CD14-positive monocyte (primary cell): ENCODE data around the gene AADACL3. TPM values are rescaled to one million over a fixed set of nuclear protein-coding genes. Genes with fewer than 3 reads are reported as not detected.

Source experiments
- DNase-seq, 3 donors: peaks; one replicate each; pipeline ENCODE4 v3.0.0-alpha.2; 2011 to 2022
- H2AFZ ChIP-seq: 2 replicates; pipeline ENCODE4 v1.6.0; 2012; ENCODE audit warnings: mild to moderate bottlenecking, low read depth, low read length, inconsistent platforms; ENCODE audit not compliant: insufficient read depth, poor library complexity, severe bottlenecking
- H3K27ac ChIP-seq, 2 donors: 1 replicate in 1 of 2; 2 replicates in 1 of 2; pipeline ENCODE4 v1.5.1; 2012 to 2013; ENCODE audit warnings: low read length in 2 of 2, control low read depth in 1 of 2, inconsistent platforms in 1 of 2, low read depth in 1 of 2, mild to moderate bottlenecking in 1 of 2
- H3K27me3 ChIP-seq, 2 donors: one replicate each; pipeline versions ENCODE4 v1.6.0 to v1.6.1; 2011 to 2013; ENCODE audit warnings: low read length in 2 of 2; ENCODE audit not compliant: control insufficient read depth in 2 of 2, insufficient read depth in 2 of 2
- H3K36me3 ChIP-seq, 2 donors: replicated peaks in 1 of 2; 1 replicate in 1 of 2; 2 replicates in 1 of 2; pipeline versions ENCODE4 v1.5.1 to v1.6.1; 2012 to 2013; ENCODE audit warnings: low read length in 2 of 2, control low read depth in 1 of 2, inconsistent platforms in 1 of 2, mild to moderate bottlenecking in 1 of 2; ENCODE audit not compliant: insufficient read depth in 2 of 2, control insufficient read depth in 1 of 2
- H3K4me1 ChIP-seq, 2 donors: 1 replicate in 1 of 2; 2 replicates in 1 of 2; pipeline versions ENCODE4 v1.5.1 to v1.6.1; 2012 to 2013; ENCODE audit warnings: low read length in 2 of 2, control low read depth in 1 of 2, inconsistent platforms in 1 of 2, mild to moderate bottlenecking in 1 of 2, moderate library complexity in 1 of 2; ENCODE audit not compliant: insufficient read depth in 2 of 2, control insufficient read depth in 1 of 2
- H3K4me2 ChIP-seq: replicated peaks from 2 replicates; pipeline ENCODE3; 2012; ENCODE audit warnings: low read length, moderate library complexity, mild to moderate bottlenecking; ENCODE audit not compliant: poor library complexity, severe bottlenecking; ENCODE audit errors: extremely low read depth
- H3K4me3 ChIP-seq, 3 experiments: fragments of 200-600 bp in 1 of 3; sonication (generic) in 1 of 3; replicated peaks in 1 of 3; 1 replicate in 2 of 3; 2 replicates in 1 of 3; pipeline ENCODE4 v1.5.1; 2011 to 2013; ENCODE audit warnings: low read length in 3 of 3, mild to moderate bottlenecking in 3 of 3, control low read depth in 2 of 3, low read depth in 2 of 3, inconsistent platforms in 1 of 3, moderate library complexity in 1 of 3
- H3K79me2 ChIP-seq: 2 replicates; pipeline ENCODE4 v1.6.0; 2012; ENCODE audit warnings: mild to moderate bottlenecking, control low read depth, inconsistent platforms, low read length, moderate library complexity; ENCODE audit not compliant: insufficient read depth
- H3K9ac ChIP-seq: 2 replicates; pipeline ENCODE4 v1.6.0; 2017; ENCODE audit warnings: low read length, mild to moderate bottlenecking; ENCODE audit not compliant: insufficient read depth, poor library complexity, severe bottlenecking
- H3K9me3 ChIP-seq, 2 donors: replicated peaks in 1 of 2; 1 replicate in 1 of 2; 2 replicates in 1 of 2; pipeline versions ENCODE4 v1.5.1 to v1.6.1; 2012 to 2013; ENCODE audit warnings: low read length in 2 of 2, control low read depth in 1 of 2; ENCODE audit not compliant: control insufficient read depth in 1 of 2, insufficient read depth in 1 of 2
- H4K20me1 ChIP-seq: 2 replicates; pipeline ENCODE4 v1.6.0; 2012; ENCODE audit warnings: mild to moderate bottlenecking, low read length, control low read depth, moderate library complexity; ENCODE audit not compliant: insufficient read depth
- H3K27ac Mint-ChIP-seq, 7 donors: one replicate each; pipeline ENCODE4 v1.8.0; 2020; ENCODE audit warnings: mild to moderate bottlenecking in 7 of 7, mixed read lengths in 7 of 7, moderate library complexity in 6 of 7, inconsistent platforms in 2 of 7
- H3K27me3 Mint-ChIP-seq, 3 donors: one replicate each; pipeline ENCODE4 v1.8.0; 2021 to 2022; ENCODE audit warnings: low read depth in 3 of 3, mild to moderate bottlenecking in 3 of 3, mixed read lengths in 3 of 3, moderate library complexity in 3 of 3, inconsistent platforms in 1 of 3
- H3K36me3 Mint-ChIP-seq, 2 donors: one replicate each; pipeline ENCODE4 v1.8.0; 2020; ENCODE audit warnings: mixed read lengths in 2 of 2, inconsistent platforms in 1 of 2, mild to moderate bottlenecking in 1 of 2
- H3K4me1 Mint-ChIP-seq: one replicate; pipeline ENCODE4 v1.8.0; 2020; ENCODE audit warnings: mild to moderate bottlenecking, mixed read lengths
- H3K4me3 Mint-ChIP-seq, 2 donors: one replicate each; pipeline ENCODE4 v1.8.0; 2020; ENCODE audit warnings: mild to moderate bottlenecking in 2 of 2, mixed read lengths in 2 of 2, moderate library complexity in 1 of 2
- H3K9me3 Mint-ChIP-seq, 7 donors: one replicate each; pipeline ENCODE4 v1.8.0; 2020 to 2022; ENCODE audit warnings: mixed read lengths in 7 of 7, mild to moderate bottlenecking in 6 of 7, moderate library complexity in 6 of 7, inconsistent platforms in 2 of 7
- WGBS: methylation state at CpG from one replicate; pipeline ENCODE4 v1.1.5; 2013; ENCODE audit warnings: missing lambda C conversion rate; ENCODE audit not compliant: insufficient coverage; 5-methylcytosine and 5-hydroxymethylcytosine counted together
- intact Hi-C, 2 donors: fragments of 100-400 bp; cut with micrococcal nuclease; formaldehyde crosslinking; loops; one replicate each; pipeline versions ENCODE4 v1.15.0 to v1.15.1; 2023
- polyA plus RNA-seq, 3 donors: library from polyadenylated mRNA; depleted of rRNA in 1 of 3; unstranded in 2 of 3; stranded (reverse) in 1 of 3; fragments of 300-500 nt in 2 of 3; fragments of >200 nt in 1 of 3; fragmentation: Illumina TruSeq in 2 of 3; gene quantifications; 1 replicate in 2 of 3; 2 replicates in 1 of 3; pipeline ENCODE4 v1.2.3, GENCODE V29; 2012 to 2021
- TF ChIP-seq, protein P1 (sequence below): fragments of 200-600 bp; IDR thresholded peaks from one replicate; pipeline ENCODE4 v1.8.0; 2022; ENCODE audit warnings: antibody characterized with exemption, mild to moderate bottlenecking

AADACL3 gene
- polyA plus RNA-seq, 3 donors, result not detected

DNA sequence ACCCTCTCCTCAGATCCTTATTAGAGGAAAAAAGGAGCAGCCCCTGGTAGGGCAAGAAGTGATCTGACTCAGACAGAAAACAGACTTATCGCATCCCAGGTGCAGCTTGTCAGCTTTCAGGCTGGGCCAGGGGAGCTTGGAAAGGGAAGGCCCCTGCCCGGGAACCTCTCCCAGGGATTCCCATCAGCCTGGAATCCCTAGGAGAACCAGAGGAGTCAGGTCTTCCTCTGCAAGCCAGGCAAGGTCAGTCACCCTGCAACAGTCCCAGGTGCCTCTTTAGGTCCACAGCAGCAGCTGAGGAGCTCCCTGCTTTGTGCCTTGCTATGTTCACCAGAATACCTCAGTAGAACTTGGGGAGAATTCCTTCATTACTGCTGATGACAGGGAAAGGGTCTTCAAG is 54.7 kb downstream of the AADACL3 start:
- no peak overlapping the region for H3K27ac Mint-ChIP-seq
- no peaks in the 10 kb centered on the region for H4K20me1 ChIP-seq
- no peak overlapping the region for H3K27ac ChIP-seq
- H3K4me2 ChIP-seq, result no peak overlapping the region
- no peaks in the 10 kb centered on the region for H3K4me1 ChIP-seq
- TF ChIP-seq, protein P1, sequence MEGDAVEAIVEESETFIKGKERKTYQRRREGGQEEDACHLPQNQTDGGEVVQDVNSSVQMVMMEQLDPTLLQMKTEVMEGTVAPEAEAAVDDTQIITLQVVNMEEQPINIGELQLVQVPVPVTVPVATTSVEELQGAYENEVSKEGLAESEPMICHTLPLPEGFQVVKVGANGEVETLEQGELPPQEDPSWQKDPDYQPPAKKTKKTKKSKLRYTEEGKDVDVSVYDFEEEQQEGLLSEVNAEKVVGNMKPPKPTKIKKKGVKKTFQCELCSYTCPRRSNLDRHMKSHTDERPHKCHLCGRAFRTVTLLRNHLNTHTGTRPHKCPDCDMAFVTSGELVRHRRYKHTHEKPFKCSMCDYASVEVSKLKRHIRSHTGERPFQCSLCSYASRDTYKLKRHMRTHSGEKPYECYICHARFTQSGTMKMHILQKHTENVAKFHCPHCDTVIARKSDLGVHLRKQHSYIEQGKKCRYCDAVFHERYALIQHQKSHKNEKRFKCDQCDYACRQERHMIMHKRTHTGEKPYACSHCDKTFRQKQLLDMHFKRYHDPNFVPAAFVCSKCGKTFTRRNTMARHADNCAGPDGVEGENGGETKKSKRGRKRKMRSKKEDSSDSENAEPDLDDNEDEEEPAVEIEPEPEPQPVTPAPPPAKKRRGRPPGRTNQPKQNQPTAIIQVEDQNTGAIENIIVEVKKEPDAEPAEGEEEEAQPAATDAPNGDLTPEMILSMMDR, result no peak
- no peak overlapping the region for H3K4me3 ChIP-seq
- H3K4me3 Mint-ChIP-seq, result no peak overlapping the region
- H2AFZ ChIP-seq, result no peak overlapping the region
- intact Hi-C loops, result no loop called here
- H3K36me3 Mint-ChIP-seq, result no peaks in the 10 kb centered on the region
- no peaks in the 10 kb centered on the region for H3K27me3 ChIP-seq
- peaks cover 0 to 33% (median 7%) of the 10 kb centered on the region in 3 donors for H3K27me3 Mint-ChIP-seq
- peaks cover 0 to 9% (median 2%) of the 10 kb centered on the region in 7 donors for H3K9me3 Mint-ChIP-seq
- WGBS, result 100% methylated on average over 2 of the region's 2 CpGs
- DNase-seq, result no peak
- no peak overlapping the region for H3K9ac ChIP-seq
- no peaks in the 10 kb centered on the region for H3K79me2 ChIP-seq
- no peaks in the 10 kb centered on the region for H3K9me3 ChIP-seq
- no peaks in the 10 kb centered on the region for H3K36me3 ChIP-seq
- H3K4me1 Mint-ChIP-seq, result no peaks in the 10 kb centered on the region

DNA sequence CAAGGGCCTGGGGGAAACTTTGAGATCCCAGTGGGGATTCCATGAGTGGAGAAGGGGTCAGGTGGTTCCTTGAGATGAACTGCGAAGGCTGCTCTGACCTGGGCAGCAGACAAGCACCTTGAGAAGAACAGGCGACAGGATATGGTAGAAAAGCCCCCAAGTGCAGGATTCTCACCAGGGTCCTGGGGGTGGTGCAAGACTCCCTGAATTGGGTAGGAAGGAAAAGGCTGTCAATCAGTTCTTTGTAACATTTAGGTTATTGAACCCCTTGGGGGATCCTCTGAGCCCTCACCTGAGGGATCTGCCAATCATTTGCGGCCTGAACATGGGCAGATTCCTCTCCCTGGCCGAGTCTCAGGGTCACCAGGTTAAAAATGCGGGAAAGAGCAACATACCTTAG is 55.3 kb downstream of the AADACL3 start:
- H3K36me3 Mint-ChIP-seq, result no peaks in the 10 kb centered on the region
- H3K27me3 ChIP-seq, result no peaks in the 10 kb centered on the region
- H2AFZ ChIP-seq, result no peak overlapping the region
- H3K27ac ChIP-seq, result no peak overlapping the region
- H3K4me2 ChIP-seq, result no peak overlapping the region
- TF ChIP-seq, protein P1, result no peak
- no peak overlapping the region for H3K4me3 Mint-ChIP-seq
- H3K4me1 ChIP-seq, result no peaks in the 10 kb centered on the region
- no peak overlapping the region for H3K9ac ChIP-seq
- DNase-seq, result no peak
- no peaks in the 10 kb centered on the region for H3K9me3 ChIP-seq
- intact Hi-C loops, result no loop called here
- H3K27ac Mint-ChIP-seq, result no peak overlapping the region
- H3K36me3 ChIP-seq, result no peaks in the 10 kb centered on the region
- WGBS, result 83% methylated on average over 4 of the region's 5 CpGs
- H4K20me1 ChIP-seq, result no peaks in the 10 kb centered on the region
- no peaks in the 10 kb centered on the region for H3K4me1 Mint-ChIP-seq
- H3K79me2 ChIP-seq, result no peaks in the 10 kb centered on the region
- H3K4me3 ChIP-seq, result no peak overlapping the region
- H3K9me3 Mint-ChIP-seq, result peaks cover 0 to 9% (median 2%) of the 10 kb centered on the region in 7 donors
- H3K27me3 Mint-ChIP-seq, result peaks cover 2 to 32% (median 5%) of the 10 kb centered on the region in 3 donors
